ENCODE data around the gene SUPT6H. TPM values are rescaled to one million over a fixed set of nuclear protein-coding genes. Genes with fewer than 3 reads are reported as not detected.

SUPT6H gene
- 100 to 1,000 TPM in 1 of 4 donors, 10 to 100 TPM in 3; 61.5 to 101 (median 96.0) TPM for total RNA-seq

DNA sequence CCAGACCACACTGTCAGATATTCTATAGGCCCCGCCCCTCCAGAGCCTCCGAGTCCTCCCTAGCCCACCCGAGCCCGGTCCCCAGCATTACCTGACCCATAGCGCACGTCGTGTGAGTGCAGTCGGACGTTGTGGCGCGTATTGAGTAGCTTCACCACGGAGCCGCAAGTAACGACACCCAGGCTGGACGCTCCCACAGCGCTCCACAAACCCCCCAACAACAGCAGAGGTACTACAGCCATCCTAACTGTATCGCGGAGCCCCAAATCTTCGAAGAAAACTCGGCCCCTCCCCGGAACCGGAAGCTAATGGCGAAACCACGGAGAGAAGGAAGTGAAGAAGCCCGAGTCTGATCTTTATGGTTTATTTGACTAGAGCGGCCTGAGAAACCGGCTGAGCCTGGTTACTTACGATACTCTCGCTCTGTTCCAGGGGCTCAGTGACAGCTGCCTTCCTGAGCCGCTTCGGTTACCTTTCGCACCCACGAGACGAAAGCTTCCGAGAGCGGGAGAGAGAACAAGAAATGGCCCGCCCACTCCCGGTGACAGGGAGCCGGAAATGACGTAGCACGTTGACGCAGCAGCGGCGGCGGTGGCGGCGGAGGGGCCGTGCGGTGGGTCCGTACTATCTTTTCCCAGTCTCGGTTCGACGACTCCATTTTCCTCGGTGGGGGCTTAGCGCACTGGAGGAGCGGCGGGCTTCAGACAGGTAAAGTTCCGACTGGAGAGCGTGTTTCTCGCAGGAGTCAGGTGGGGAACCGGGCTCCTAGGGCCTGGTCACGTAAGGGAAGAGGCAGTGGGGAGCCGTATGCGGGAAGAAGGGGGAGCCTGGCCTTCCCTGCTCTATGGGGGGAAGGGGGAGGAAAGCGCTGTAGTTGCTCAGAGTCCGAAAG, at the start of gene SUPT6H, which contains the start of gene SDF2:
Gene SUPT6H, plus strand, starts transcription at position 571 of the 892 bp plus-strand sequence. CDS start 11,197 bp downstream, outside the sequence.
Gene SDF2, minus strand, starts transcription at position 272 of the 892 bp plus-strand sequence. Its CDS starts 30 bp downstream, at position 242.
- peaks cover 0 to 44% (median 0%) of the 10 kb centered on the region in 3 donors for H3K36me3 ChIP-seq

GRCh38 chr17:28612531-28612930, 49.5 kb upstream of the SUPT6H start:
- Histone ChIP-seq H3K9me3 (no peaks in the 10 kb centered on the region), H3K36me3 (peaks cover 0 to 37% (median 0%) of the 10 kb centered on the region in 3 donors), H3K4me3 (no peak overlapping the region), H3K27me3 (no peaks in the 10 kb centered on the region), H3K27ac (peak overlapping the region in 1 of 4 donors; percentile 9), H3K4me1 (no peaks in the 10 kb centered on the region)
- no peak for DNase-seq
- TF ChIP-seq, protein P1, sequence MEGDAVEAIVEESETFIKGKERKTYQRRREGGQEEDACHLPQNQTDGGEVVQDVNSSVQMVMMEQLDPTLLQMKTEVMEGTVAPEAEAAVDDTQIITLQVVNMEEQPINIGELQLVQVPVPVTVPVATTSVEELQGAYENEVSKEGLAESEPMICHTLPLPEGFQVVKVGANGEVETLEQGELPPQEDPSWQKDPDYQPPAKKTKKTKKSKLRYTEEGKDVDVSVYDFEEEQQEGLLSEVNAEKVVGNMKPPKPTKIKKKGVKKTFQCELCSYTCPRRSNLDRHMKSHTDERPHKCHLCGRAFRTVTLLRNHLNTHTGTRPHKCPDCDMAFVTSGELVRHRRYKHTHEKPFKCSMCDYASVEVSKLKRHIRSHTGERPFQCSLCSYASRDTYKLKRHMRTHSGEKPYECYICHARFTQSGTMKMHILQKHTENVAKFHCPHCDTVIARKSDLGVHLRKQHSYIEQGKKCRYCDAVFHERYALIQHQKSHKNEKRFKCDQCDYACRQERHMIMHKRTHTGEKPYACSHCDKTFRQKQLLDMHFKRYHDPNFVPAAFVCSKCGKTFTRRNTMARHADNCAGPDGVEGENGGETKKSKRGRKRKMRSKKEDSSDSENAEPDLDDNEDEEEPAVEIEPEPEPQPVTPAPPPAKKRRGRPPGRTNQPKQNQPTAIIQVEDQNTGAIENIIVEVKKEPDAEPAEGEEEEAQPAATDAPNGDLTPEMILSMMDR (IDR thresholded peaks at IDR 0.05) = no peak
- no peak for TF ChIP-seq POLR2A (IDR thresholded peaks at IDR 0.05)

More for the DNA sequence above, at the start of gene SUPT6H, which contains the start of gene SDF2:
- peaks cover 0 to 33% (median 5%) of the 10 kb centered on the region in 4 donors for H3K4me1 ChIP-seq
- H3K9me3 ChIP-seq = no peaks in the 10 kb centered on the region
- H3K4me3 ChIP-seq = peak within 1 kb of the TSS; percentile 58 to 88 (median 80)
- peak; percentile 92 to 96 (median 95) for DNase-seq
- TF ChIP-seq, protein P1 (IDR thresholded peaks at IDR 0.05) = no peak
- TF ChIP-seq POLR2A (IDR thresholded peaks at IDR 0.05) = peak; percentile 73 to 77
- no peaks in the 10 kb centered on the region for H3K27me3 ChIP-seq
- peak within 1 kb of the TSS; percentile 90 to 98 (median 94) for H3K27ac ChIP-seq

- Histone ChIP-seq H3K27ac (peak overlapping the region in 2 of 4 donors; percentile 9 to 36), H3K36me3 (peaks cover 0 to 44% (median 0%) of the 10 kb centered on the region in 3 donors)
- peak in 2 of 3 donors; percentile 40 to 70 for DNase-seq
Measured at GRCh38 chr17:28612936-28613872, 48.8 kb upstream of the SUPT6H start.

GRCh38 chr17:28613931-28614381, 48.0 kb upstream of the SUPT6H start, which contains the start of gene RSKR:
Gene RSKR, minus strand, starts transcription at chr17:28614185. Its CDS starts 24 bp downstream, at chr17:28614161.
- no peaks in the 10 kb centered on the region for H3K4me1 ChIP-seq
- H3K27ac ChIP-seq = peak within 1 kb of the TSS in 2 of 4 donors; percentile 9 to 36
- no peaks in the 10 kb centered on the region for H3K27me3 ChIP-seq
- DNase-seq = no peak
- TF ChIP-seq, protein P1 (IDR thresholded peaks at IDR 0.05) = no peak
- no peak for TF ChIP-seq POLR2A (IDR thresholded peaks at IDR 0.05)
- no peaks in the 10 kb centered on the region for H3K9me3 ChIP-seq
- peaks cover 0 to 52% (median 0%) of the 10 kb centered on the region in 3 donors for H3K36me3 ChIP-seq
- no peak within 1 kb of the TSS for H3K4me3 ChIP-seq

More at GRCh38 chr17:28612936-28613872, 48.8 kb upstream of the SUPT6H start:
- Histone ChIP-seq H3K9me3 (no peaks in the 10 kb centered on the region), H3K4me3 (no peak overlapping the region), H3K4me1 (no peaks in the 10 kb centered on the region), H3K27me3 (no peaks in the 10 kb centered on the region)
- TF ChIP-seq, protein P1 (IDR thresholded peaks at IDR 0.05) = peak; percentile 9 to 69 (median 62)
- TF ChIP-seq POLR2A (IDR thresholded peaks at IDR 0.05) = no peak
